ENCODE data around the gene PLCB4.

The PLCB4 gene

DNA sequence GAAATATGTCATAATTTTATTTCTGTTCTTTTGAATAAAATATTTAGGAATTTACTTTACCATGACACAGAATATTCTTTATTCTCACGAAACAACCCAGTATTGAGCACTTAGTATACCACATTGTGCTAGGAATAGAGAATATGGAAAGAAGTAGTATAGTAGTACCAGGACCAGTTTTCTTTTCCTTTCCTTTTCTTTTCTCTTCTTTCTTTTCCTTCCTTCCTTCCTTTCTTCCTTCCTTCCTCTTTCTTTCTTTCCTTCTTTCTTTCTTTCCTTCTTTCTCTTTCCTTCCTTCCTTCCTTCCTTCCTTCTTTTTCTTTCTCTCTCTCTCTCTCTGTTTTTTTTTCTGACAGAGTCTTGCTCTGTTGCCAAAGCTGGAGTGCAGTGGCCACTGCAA is 7.5 kb upstream of the PLCB4 start:
- DNase-seq (ENCODE audit: low spot score) = no peak

DNA sequence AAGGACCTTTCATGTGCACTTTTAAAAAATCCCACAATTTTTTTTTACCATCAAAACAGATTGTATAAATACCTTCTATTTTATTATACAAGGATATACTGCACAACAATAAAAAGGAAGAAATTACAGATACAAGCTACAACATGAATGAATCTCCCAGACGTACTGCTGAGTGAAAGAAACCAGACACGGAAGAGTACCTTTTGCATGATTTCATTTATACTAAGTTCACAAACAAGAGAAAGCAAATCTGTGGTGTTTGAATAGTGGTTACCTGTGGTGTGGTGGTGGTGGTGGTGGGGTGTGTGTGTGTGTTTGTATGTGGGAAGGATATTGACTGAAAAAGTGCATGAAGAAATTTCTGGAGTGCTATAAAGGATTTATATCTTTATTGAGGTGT is 6.8 kb upstream of the PLCB4 start:
- DNase-seq (ENCODE audit: low spot score) = no peak

DNA sequence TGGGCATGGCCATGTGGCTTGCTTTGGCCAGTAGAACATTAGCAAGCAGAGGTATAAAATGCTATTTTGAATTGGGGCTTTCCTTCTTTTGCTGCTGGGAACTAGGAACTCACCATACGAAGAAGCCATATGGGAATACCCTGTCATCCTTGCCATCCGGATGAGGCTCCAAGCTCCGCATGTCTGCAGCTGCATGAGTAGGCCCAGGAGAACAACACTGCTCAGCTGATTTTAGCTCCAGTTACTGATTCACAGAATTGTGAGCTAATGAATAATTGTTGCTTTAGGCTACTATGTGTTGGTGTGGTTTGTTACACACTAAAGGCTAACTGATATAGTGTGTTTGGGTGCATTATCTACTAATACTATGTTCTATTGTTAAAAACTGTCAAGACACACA is 2.7 kb upstream of the PLCB4 start:
- DNase-seq (ENCODE audit: low spot score) = no peak

GRCh38 chr20:9068233-9068801 is 570 bp upstream of the PLCB4 start:
- DNase-seq (ENCODE audit: low spot score) = peak; percentile 70

GRCh38 chr20:9070304-9070703 is 1.4 kb downstream of the PLCB4 start:
- DNase-seq (ENCODE audit: low spot score) = no peak

DNA sequence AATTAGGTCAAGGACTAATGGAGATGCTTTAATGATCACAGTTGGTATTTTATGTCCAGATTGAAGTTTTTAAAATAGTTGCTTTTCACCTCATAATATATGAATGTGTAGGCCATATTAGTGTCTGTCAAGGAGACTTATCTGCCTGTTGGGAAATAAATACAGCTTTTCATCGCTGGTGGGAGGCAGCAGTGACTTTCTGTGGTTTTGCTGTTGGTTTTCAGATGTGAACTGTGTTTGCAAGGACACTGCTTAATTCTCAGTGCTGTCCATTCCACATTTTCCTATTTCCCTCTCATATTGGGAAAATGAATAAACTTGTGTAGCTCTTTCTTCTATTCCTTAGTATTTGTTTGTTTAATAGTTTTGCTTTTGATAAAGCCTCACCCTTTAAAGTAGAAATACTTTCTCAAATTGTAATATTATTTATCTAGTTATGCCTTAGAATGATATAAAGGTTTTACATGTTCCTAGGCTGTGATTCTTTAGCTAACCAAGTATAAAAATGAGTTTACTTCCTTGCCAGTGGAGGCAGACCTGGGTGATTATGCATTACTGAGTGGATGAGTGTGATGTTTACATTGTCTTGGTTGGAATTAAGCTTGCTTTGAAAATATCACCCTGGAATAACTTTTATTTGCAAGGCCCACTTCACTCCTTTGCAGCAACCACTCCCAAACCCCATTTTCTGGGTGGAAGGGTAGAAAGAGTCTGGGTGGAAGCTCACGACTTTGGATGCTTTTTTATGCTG is 3.3 kb downstream of the PLCB4 start:
- DNase-seq (ENCODE audit: low spot score) = peak; percentile 16

DNA sequence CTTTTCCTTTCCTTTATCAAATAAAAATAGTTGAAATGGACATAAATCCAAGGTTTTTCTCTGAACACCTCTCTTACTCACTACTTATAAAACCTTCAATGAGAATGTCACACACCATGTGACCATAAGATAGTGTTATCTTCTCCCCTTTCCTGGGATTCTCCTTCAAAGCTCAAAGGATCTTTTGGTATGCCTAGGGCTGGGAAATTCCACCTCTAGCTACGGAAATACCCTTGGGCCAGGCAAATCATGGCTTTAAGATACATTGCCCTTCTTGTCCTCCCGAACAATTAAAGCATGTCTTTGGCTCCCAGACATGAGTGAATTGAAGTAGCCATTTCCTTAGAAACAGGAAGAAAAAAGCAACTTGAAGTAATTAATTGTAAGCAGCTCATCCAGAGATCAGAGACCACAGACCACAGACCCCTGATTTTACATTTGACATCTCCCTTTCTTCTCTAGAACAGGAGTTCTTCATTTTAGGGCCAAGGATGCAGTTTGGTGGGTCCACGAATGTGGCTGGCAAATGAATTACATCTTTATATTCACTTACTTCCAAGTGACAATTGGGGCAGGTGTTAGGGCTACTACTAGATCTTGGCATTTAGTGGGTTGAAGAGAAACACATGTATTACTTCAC is 4.1 kb downstream of the PLCB4 start:
- no peak for DNase-seq (ENCODE audit: low spot score)

DNA sequence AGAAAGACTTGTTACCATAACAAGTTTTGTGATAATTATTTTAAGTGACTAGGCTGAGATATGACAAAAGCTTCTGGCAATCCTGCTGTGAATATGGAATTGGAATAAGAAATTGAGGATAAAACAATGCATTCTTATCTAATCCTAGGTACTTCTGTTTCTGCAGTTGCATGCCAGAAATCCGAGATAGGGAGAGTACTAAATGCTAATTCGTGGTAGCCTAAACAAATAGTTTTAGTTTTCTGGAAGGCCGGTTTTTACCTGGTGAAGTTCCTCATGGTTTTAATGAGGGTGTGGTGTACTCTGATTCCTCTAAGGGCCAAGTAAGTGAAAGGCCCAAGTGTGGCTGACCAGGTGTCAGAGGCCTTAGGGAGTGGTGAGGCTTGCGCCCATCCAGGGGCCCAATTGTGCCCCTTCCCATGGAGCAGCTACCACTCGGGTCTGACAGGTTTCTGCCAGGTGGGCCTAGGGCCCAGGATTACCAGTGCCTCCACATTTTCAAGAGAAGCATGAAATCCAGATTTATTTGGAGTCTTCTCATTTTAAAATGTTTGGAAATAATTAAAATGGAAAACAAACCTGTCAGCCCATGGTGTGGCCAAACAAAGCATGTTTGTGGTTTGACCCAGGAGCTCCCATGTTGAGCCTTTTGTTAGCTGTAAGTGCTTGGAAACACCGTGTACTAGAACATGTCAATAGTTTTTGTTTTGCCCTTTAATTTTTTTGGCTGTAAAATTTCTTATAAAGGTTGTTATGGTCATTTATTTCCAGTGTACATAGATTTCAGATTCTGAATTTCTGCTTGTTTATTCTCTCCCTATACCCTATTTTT is 6.6 kb downstream of the PLCB4 start:
- no peak for DNase-seq (ENCODE audit: low spot score)

DNA sequence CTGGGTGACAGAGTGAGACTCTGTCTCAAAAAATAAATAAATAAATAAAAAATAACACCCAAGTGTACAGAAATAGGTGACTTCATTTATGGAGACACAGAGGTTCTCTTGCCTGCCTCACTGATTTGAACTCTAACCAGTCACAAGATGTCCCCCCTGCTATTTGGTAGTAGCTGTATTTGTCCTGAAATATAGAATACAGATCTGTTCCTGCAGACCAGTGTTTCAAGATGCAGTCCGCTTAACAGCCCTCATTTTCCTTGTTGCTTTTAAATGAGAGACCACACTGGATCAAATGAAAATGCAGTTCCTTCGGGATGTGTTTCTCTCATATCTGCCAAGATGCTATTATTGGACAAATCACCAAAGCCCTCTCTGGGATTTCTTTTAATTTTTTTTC is 7.6 kb downstream of the PLCB4 start:
- DNase-seq (ENCODE audit: low spot score) = no peak

DNA sequence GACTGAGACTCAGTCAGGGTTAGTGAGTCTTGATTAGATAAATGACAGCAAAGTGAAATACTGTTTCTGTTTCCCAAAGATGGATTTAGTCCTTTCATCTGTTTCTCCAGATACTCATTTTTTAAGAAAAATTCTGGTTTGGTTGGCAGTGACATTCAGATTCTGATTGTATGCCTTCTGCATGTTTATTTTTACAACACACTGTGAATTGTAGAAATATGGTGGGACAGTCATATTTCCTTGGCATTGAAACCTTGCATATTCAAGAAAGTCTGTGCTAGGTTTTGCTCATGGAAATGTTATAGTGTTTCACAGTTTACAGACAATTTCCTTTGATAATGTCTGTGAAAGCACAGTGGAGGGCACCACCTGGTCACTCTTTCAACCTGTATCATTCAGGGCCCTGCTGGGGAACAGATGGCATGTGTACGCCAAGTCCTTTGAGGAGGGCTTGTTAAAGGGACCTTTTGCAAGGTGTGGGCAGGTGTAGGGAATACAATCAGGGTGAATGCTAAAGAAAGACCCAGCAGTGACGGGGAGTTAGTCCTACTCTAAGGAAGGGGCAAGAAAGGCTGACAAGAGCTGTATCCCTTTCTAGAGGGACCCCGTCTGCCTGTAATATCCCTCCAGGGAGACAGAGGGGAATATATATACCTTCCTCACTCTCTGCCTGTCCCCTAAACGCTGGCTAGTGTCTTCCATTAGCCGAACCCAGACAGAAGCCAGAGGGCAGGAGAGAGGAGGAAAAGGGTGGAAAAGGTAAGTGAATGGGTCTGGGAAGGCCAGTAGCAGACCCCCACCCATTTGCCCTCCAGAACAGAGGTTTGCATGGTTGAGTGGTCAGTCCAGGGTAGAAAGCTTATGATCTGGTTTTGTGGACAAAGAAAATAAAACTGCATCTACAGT is 10.2 kb downstream of the PLCB4 start:
- DNase-seq (ENCODE audit: low spot score) = no peak

- no peak for DNase-seq (ENCODE audit: low spot score)
These were observed 12.6 kb downstream of the PLCB4 start for GRCh38 chr20:9081423-9081966.

GRCh38 chr20:9082741-9083140 is 13.9 kb downstream of the PLCB4 start:
- DNase-seq (ENCODE audit: low spot score) = no peak

GRCh38 chr20:9087531-9088217 is 18.8 kb downstream of the PLCB4 start:
- no peak for DNase-seq (ENCODE audit: low spot score)

- no peak for DNase-seq (ENCODE audit: low spot score)
These were observed 19.7 kb downstream of the PLCB4 start for GRCh38 chr20:9088556-9088955.

DNA sequence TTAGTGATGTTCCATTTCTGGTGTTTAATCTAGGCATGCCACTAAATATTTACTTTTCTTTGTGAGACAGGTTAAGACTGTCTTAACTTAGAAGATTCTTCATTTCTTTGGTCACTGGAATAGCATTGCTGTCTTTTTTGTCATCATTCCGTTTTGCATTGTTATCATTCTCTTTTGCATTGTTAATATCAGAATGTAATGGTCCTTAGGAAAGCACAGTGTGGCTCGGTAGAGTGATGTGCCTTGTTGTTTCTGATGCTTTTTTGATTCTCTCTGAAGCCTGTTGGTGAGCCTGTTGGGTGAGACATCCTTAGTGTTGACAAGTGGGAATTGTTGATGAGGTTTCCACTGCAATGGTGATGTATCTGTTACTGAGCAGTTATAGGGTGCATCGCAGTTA is 23.2 kb downstream of the PLCB4 start:
- no peak for DNase-seq (ENCODE audit: low spot score)

- no peak for DNase-seq (ENCODE audit: low spot score)
These were observed 23.8 kb downstream of the PLCB4 start for GRCh38 chr20:9092655-9093054.

- no peak for DNase-seq (ENCODE audit: low spot score)
These were observed 24.5 kb downstream of the PLCB4 start for GRCh38 chr20:9093218-9093957.

GRCh38 chr20:9099372-9099771 is 30.5 kb downstream of the PLCB4 start:
- no peak for DNase-seq (ENCODE audit: low spot score)

DNA sequence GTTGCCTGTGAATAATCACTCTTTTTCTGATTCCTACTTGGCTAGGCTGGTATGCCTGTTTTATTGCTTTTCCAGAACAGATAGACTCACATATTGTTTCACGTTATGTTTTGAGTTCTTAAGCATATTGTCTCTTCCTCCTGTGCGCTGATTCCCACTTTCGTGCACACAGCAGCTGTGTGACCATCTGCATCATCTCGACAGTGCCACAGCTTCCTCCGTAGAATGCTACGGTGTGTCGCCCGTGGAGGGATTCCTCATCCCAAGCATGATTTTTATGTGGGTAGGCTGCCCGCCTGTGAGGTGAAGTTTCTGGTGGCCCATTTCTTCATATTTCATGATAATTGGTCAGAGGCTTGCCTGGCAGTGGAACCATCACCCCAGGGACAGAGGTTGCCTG is 31.8 kb downstream of the PLCB4 start:
- DNase-seq (ENCODE audit: low spot score) = no peak

- DNase-seq (ENCODE audit: low spot score) = no peak
These were observed 33.6 kb downstream of the PLCB4 start for GRCh38 chr20:9102456-9102855.

Data from hepatic stellate cell (primary cell).